ENCODE measurements around the gene MMP3. TPM values are rescaled to one million over a fixed set of nuclear protein-coding genes. Genes with fewer than 3 reads are reported as not detected.

MMP3 gene
- total and polyA plus RNA-seq, 2 donors (not counting 3 experiments of a cell fraction or from before 2014, with no cell fraction given), result not detected

DNA sequence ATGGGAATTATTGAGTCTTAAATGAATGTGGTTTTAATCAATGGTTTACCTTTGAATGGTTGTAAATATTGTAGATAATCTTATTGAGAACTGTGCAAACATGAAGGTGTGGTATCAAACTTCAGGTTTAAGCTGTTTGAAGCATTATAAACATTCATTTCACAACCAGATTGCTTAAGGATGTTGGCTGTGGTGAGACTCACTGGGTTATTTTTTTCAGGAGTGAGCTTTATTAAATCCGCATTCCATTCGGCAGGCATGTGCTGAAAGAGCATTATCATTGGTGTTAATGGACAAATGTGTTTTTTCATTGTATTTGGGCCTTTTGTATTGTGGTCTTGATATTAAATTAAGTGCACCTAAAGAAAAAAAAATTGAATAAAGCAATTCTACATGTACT, 9.7 kb downstream of the MMP3 start:
- TF ChIP-seq MYC (IDR thresholded peaks at IDR 0.05; ENCODE audit: low read depth, low read length), result no peak
- TF ChIP-seq EZH2 (IDR thresholded peaks at IDR 0.05; ENCODE audit: borderline replicate concordance, low read depth, low read length, severe bottlenecking), result no peak
- TF ChIP-seq, protein P1, sequence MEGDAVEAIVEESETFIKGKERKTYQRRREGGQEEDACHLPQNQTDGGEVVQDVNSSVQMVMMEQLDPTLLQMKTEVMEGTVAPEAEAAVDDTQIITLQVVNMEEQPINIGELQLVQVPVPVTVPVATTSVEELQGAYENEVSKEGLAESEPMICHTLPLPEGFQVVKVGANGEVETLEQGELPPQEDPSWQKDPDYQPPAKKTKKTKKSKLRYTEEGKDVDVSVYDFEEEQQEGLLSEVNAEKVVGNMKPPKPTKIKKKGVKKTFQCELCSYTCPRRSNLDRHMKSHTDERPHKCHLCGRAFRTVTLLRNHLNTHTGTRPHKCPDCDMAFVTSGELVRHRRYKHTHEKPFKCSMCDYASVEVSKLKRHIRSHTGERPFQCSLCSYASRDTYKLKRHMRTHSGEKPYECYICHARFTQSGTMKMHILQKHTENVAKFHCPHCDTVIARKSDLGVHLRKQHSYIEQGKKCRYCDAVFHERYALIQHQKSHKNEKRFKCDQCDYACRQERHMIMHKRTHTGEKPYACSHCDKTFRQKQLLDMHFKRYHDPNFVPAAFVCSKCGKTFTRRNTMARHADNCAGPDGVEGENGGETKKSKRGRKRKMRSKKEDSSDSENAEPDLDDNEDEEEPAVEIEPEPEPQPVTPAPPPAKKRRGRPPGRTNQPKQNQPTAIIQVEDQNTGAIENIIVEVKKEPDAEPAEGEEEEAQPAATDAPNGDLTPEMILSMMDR (IDR thresholded peaks at IDR 0.05; ENCODE audit: extremely low read depth in 1 of 2, insufficient read depth in 1 of 2, low read depth in 1 of 2, low read length in 2 of 2), result no peak
- TF ChIP-seq POLR2AphosphoS5 (IDR thresholded peaks at IDR 0.05; ENCODE audit: insufficient read depth, low read depth, low read length), result no peak
- no peak for TF ChIP-seq GATA2 (IDR thresholded peaks at IDR 0.05; ENCODE audit: insufficient read depth, insufficient read length, low read depth, low read length)
- TF ChIP-seq, protein P2, sequence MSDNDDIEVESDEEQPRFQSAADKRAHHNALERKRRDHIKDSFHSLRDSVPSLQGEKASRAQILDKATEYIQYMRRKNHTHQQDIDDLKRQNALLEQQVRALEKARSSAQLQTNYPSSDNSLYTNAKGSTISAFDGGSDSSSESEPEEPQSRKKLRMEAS (IDR thresholded peaks at IDR 0.05; ENCODE audit: insufficient read depth, insufficient read length), result no peak
- no peak for TF ChIP-seq JUN (IDR thresholded peaks at IDR 0.05; ENCODE audit: borderline replicate concordance, insufficient read depth, insufficient read length, low read depth)
- no peak for TF ChIP-seq POLR2A (IDR thresholded peaks at IDR 0.05; ENCODE audit: low read depth, low read length)
- no peak for TF ChIP-seq FOS (IDR thresholded peaks at IDR 0.05; ENCODE audit: borderline replicate concordance, insufficient read depth, low read length)
- H4K20me1 ChIP-seq (replicated peaks; ENCODE audit: control insufficient read depth, extremely low read depth, insufficient read depth, low read length), result no peaks in the 10 kb centered on the region
- intact Hi-C loops (cut with micrococcal nuclease) (no loop called here), dilution Hi-C loops (cut with MboI; ENCODE audit: extremely low pct_ligation_motif_present, low sequenced_read_pairs) (no loop called here)
- no TSS peak for BruUV-seq (replicated peaks)
- ChIA-PET POLR2A (no interaction called here), CTCF (interaction anchor here (1.0 to 1.2 kb wide), 2 partner anchors 10 to 108 kb away, joined by 3 to 5 read pairs; no protein-coding TSS in a partner anchor)
- H3K79me2 ChIP-seq (ENCODE audit: control insufficient read depth, insufficient read depth, low read length), result no peaks in the 10 kb centered on the region
- H3K9me3 ChIP-seq (replicated peaks; ENCODE audit: control insufficient read depth, insufficient read depth, low read length), result no peaks in the 10 kb centered on the region
- H3K4me3 ChIP-seq (replicated peaks in 1 of 3; ENCODE audit: insufficient read depth in 1 of 3, low read depth in 1 of 3, low read length in 3 of 3), result no peak overlapping the region
- no peak overlapping the region for H3K27ac ChIP-seq (ENCODE audit: insufficient read depth, low read depth, low read length)
- no peaks in the 10 kb centered on the region for H3K9me1 ChIP-seq (replicated peaks; ENCODE audit: control insufficient read depth, extremely low read depth, insufficient read depth, low read length)
- H3K36me3 ChIP-seq (ENCODE audit: control insufficient read depth in 2 of 2, extremely low read depth in 1 of 2, insufficient read depth in 2 of 2, low read length in 2 of 2), result no peaks in the 10 kb centered on the region
- H3K4me1 ChIP-seq (ENCODE audit: control insufficient read depth, extremely low read depth, insufficient read depth, low read length), result no peaks in the 10 kb centered on the region
- no peak overlapping the region for H2AFZ ChIP-seq (ENCODE audit: low read depth, low read length)
- no peak for DNase-seq (ENCODE audit: low read depth, low spot score)
- H3K9ac ChIP-seq (replicated peaks; ENCODE audit: extremely low read depth, insufficient read depth, low read length), result no peak overlapping the region
- peaks cover 10 to 16% of the 10 kb centered on the region in 2 experiments for H3K27me3 ChIP-seq (ENCODE audit: control insufficient read depth in 2 of 2, insufficient read depth in 2 of 2, low read length in 2 of 2)
- peak; percentile 54 for FAIRE-seq
- no peak overlapping the region for H3K4me2 ChIP-seq (ENCODE audit: insufficient read depth, low read length)
